ENCODE results near the gene TOX3. TPM values are rescaled to one million over a fixed set of nuclear protein-coding genes. Genes with fewer than 3 reads are reported as not detected.

Gene TOX3
- total RNA-seq, 4 donors from 2014 or later: 1.7 TPM; not detected in 3

- Histone ChIP-seq H3K27me3 (no peaks in the 10 kb centered on the region), H3K4me1 (peaks cover 0 to 13% (median 0%) of the 10 kb centered on the region in 4 donors), H3K27ac (no peak overlapping the region), H3K4me3 (no peak overlapping the region), H3K9me3 (no peaks in the 10 kb centered on the region), H3K36me3 (no peaks in the 10 kb centered on the region)
- 58 to 60% methylated on average over 5 of the region's 5 CpGs for WGBS, 2 donors
- no peak for DNase-seq (ENCODE audit: low spot score in 2 of 2)
- TF ChIP-seq POLR2A (IDR thresholded peaks at IDR 0.05) (no peak), CTCF (IDR thresholded peaks at IDR 0.05) (no peak), EP300 (IDR thresholded peaks at IDR 0.05) (no peak)
These were observed 47.9 kb downstream of the TOX3 start for GRCh38 chr16:52499060-52499440.

GRCh38 chr16:52498328-52499059 lies 48.4 kb downstream of the TOX3 start:
- H3K27ac ChIP-seq: no peak overlapping the region
- TF ChIP-seq POLR2A (IDR thresholded peaks at IDR 0.05) (no peak), EP300 (IDR thresholded peaks at IDR 0.05) (no peak), CTCF (IDR thresholded peaks at IDR 0.05) (no peak)
- no peaks in the 10 kb centered on the region for H3K9me3 ChIP-seq
- no peak for DNase-seq (ENCODE audit: low spot score in 2 of 2)
- peaks cover 0 to 13% (median 0%) of the 10 kb centered on the region in 4 donors for H3K4me1 ChIP-seq
- H3K36me3 ChIP-seq: no peaks in the 10 kb centered on the region
- 39 to 50% methylated on average over 16 of the region's 16 CpGs for WGBS, 2 donors
- H3K27me3 ChIP-seq: no peaks in the 10 kb centered on the region
- no peak overlapping the region for H3K4me3 ChIP-seq

- Histone ChIP-seq H3K27ac (no peak overlapping the region), H3K36me3 (no peaks in the 10 kb centered on the region), H3K4me1 (peaks cover 0 to 13% (median 0%) of the 10 kb centered on the region in 4 donors), H3K9me3 (no peaks in the 10 kb centered on the region), H3K27me3 (no peaks in the 10 kb centered on the region), H3K4me3 (no peak overlapping the region)
- no peak for TF ChIP-seq EP300 (IDR thresholded peaks at IDR 0.05)
- no peak for TF ChIP-seq POLR2A (IDR thresholded peaks at IDR 0.05)
- TF ChIP-seq CTCF (IDR thresholded peaks at IDR 0.05): no peak
- 18 to 35% methylated on average over 1 of the region's 1 CpG for WGBS, 2 donors
- DNase-seq (ENCODE audit: low spot score in 2 of 2): no peak
These were observed 49.7 kb downstream of the TOX3 start for GRCh38 chr16:52497067-52497816.

- no peak for DNase-seq (ENCODE audit: low spot score in 2 of 2)
- H3K27me3 ChIP-seq: no peaks in the 10 kb centered on the region
- H3K4me3 ChIP-seq: no peak overlapping the region
- WGBS, 2 donors: 33 to 42% methylated on average over 6 of the region's 6 CpGs
- no peaks in the 10 kb centered on the region for H3K9me3 ChIP-seq
- H3K36me3 ChIP-seq: no peaks in the 10 kb centered on the region
- TF ChIP-seq POLR2A (IDR thresholded peaks at IDR 0.05) (no peak), EP300 (IDR thresholded peaks at IDR 0.05) (no peak), CTCF (IDR thresholded peaks at IDR 0.05) (no peak)
- H3K27ac ChIP-seq: no peak overlapping the region
- H3K4me1 ChIP-seq: peaks cover 0 to 13% (median 0%) of the 10 kb centered on the region in 4 donors
These were observed 50.7 kb downstream of the TOX3 start for GRCh38 chr16:52496051-52496876.
